Testis (tissue), 3 donors: ENCODE data around the gene SETD1A. TPM values are rescaled to one million over a fixed set of nuclear protein-coding genes. Genes with fewer than 3 reads are reported as not detected.
A peak's percentile ranks its signal among the peaks of the same experiment; 100 is the strongest.

Experiments used
- DNase-seq: peaks from one replicate; pipeline ENCODE4 v3.0.0-alpha.2; 2019
- H3K27ac ChIP-seq, 2 donors: fragments of 200-600 bp; sonication (generic); one replicate each; pipeline ENCODE4 v1.5.1; 2019
- H3K27me3 ChIP-seq: fragments of 200-600 bp; sonication (generic); one replicate; pipeline ENCODE4 v1.5.1; 2019
- H3K36me3 ChIP-seq: fragments of 200-600 bp; sonication (generic); one replicate; pipeline ENCODE4 v1.5.1; 2017; ENCODE audit warnings: low read depth; ENCODE audit errors: missing control alignments
- H3K4me1 ChIP-seq: fragments of 200-600 bp; sonication (generic); one replicate; pipeline ENCODE4 v1.5.1; 2019
- H3K4me3 ChIP-seq, 2 donors: fragments of 200-600 bp; sonication (generic); one replicate each; pipeline ENCODE4 v1.5.1; 2017 to 2019
- H3K9me3 ChIP-seq: fragments of 200-600 bp; sonication (generic); one replicate; pipeline ENCODE4 v1.5.1; 2017
- POLR2A ChIP-seq: fragments of 450-650 bp; IDR thresholded peaks from one replicate; pipeline ENCODE4 v1.6.1; 2017; ENCODE audit warnings: antibody characterized with exemption, mild to moderate bottlenecking, moderate library complexity
- WGBS, 2 donors: methylation state at CpG; one replicate each; pipeline ENCODE4 v1.1.5; 2018; 5-methylcytosine and 5-hydroxymethylcytosine counted together
- intact Hi-C: fragments of 100-400 bp; cut with DNase I; formaldehyde crosslinking; loops from one replicate; pipeline ENCODE4 v1.15.1; 2023; ENCODE audit warnings: low total_unique reads
- polyA plus RNA-seq: library from polyadenylated mRNA; stranded (reverse); fragments of 350-450 nt; fragmentation: Illumina TruSeq; extraction: RNeasy Lipid Tissue Mini Kit (QIAGEN cat#74804); gene quantifications from one replicate; pipeline ENCODE4 v1.2.3, GENCODE V29; 2014; ENCODE audit warnings: low read depth, low replicate concordance; ENCODE audit not compliant: insufficient read depth
- total RNA-seq, 2 donors: library from RNA; depleted of rRNA; stranded (reverse); fragments of >200 nt; gene quantifications; one replicate each; pipeline ENCODE4 v1.2.3, GENCODE V29; 2016
- TF ChIP-seq, protein P1 (sequence below), 3 experiments: fragments of 450-650 bp in 2 of 3; fragments of 200-600 bp in 1 of 3; sonication (generic) in 1 of 3; IDR thresholded peaks; one replicate each; pipeline ENCODE4 v1.5.1; 2016 to 2019; ENCODE audit warnings: antibody characterized with exemption in 3 of 3, mild to moderate bottlenecking in 2 of 3, moderate library complexity in 1 of 3

SETD1A gene
- total and polyA plus RNA-seq, 3 donors from 2014 or later: 41.4 to 45.8 (median 45.7) TPM

DNA sequence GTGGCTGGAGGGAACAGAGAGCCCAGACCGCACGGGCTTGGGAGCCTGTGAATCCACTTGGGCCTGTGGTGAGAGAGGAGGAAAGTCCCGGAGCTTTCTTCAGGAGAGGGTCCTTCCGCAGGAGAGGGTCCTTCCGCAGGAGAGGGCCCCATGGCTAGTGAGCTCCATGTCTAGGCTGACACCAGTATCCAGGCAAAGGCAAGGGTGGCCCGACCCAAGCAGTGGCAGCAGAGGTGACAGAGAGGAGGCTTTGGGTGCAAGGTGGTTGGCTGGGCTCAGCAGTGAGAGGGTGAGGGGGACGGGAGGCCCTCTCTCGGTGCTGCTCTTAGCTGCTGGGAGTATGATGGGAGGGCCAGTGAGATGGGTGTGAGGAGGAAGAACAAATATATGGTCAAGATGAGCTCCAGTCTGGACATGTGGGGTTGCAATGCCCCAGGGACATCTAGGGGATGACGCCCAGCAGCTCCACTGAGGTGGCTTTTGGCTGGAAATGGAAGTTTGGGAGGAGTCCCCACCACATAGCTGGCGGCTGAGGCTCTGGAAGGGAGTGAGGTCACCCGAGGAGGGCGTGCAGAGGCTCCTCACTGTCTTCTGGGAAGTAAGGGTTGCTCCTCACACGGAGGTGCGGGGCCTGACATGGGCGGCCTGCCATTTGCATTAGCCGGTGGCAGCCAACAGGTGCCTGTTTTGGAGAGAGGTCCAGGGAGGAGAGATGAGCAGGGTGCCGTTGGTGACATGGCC, 25.2 kb downstream of the SETD1A start:
- Histone ChIP-seq H3K9me3 (no peaks in the 10 kb centered on the region), H3K27me3 (no peaks in the 10 kb centered on the region), H3K4me1 (peaks cover 11% of the 10 kb centered on the region), H3K36me3 (no peaks in the 10 kb centered on the region), H3K4me3 (no peak overlapping the region), H3K27ac (no peak overlapping the region)
- DNase-seq: no peak
- intact Hi-C loops: loop anchor here (5.0 to 10.0 kb wide), 4 partner anchors 52 to 452 kb away; partner anchors contain the start of gene STX4
- TF ChIP-seq, protein P1, sequence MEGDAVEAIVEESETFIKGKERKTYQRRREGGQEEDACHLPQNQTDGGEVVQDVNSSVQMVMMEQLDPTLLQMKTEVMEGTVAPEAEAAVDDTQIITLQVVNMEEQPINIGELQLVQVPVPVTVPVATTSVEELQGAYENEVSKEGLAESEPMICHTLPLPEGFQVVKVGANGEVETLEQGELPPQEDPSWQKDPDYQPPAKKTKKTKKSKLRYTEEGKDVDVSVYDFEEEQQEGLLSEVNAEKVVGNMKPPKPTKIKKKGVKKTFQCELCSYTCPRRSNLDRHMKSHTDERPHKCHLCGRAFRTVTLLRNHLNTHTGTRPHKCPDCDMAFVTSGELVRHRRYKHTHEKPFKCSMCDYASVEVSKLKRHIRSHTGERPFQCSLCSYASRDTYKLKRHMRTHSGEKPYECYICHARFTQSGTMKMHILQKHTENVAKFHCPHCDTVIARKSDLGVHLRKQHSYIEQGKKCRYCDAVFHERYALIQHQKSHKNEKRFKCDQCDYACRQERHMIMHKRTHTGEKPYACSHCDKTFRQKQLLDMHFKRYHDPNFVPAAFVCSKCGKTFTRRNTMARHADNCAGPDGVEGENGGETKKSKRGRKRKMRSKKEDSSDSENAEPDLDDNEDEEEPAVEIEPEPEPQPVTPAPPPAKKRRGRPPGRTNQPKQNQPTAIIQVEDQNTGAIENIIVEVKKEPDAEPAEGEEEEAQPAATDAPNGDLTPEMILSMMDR (IDR thresholded peaks at IDR 0.05): no peak
- no peak for TF ChIP-seq POLR2A
- 66 to 81% methylated on average over 11 to 17 of the region's 17 CpGs for WGBS, 2 donors

- DNase-seq: no peak
- intact Hi-C loops: loop anchor here (5.0 to 10.0 kb wide), 4 partner anchors 51 to 451 kb away; partner anchors contain the start of gene STX4
- Histone ChIP-seq H3K27ac (no peak overlapping the region), H3K4me3 (no peak overlapping the region), H3K9me3 (no peaks in the 10 kb centered on the region), H3K27me3 (no peaks in the 10 kb centered on the region), H3K36me3 (no peaks in the 10 kb centered on the region), H3K4me1 (peaks cover 11% of the 10 kb centered on the region)
- TF ChIP-seq, protein P1 (IDR thresholded peaks at IDR 0.05): no peak
- TF ChIP-seq POLR2A: no peak
- 84 to 86% methylated on average over 12 to 25 of the region's 25 CpGs for WGBS, 2 donors
These were observed 25.8 kb downstream of the SETD1A start for GRCh38 chr16:30983289-30983889.

DNA sequence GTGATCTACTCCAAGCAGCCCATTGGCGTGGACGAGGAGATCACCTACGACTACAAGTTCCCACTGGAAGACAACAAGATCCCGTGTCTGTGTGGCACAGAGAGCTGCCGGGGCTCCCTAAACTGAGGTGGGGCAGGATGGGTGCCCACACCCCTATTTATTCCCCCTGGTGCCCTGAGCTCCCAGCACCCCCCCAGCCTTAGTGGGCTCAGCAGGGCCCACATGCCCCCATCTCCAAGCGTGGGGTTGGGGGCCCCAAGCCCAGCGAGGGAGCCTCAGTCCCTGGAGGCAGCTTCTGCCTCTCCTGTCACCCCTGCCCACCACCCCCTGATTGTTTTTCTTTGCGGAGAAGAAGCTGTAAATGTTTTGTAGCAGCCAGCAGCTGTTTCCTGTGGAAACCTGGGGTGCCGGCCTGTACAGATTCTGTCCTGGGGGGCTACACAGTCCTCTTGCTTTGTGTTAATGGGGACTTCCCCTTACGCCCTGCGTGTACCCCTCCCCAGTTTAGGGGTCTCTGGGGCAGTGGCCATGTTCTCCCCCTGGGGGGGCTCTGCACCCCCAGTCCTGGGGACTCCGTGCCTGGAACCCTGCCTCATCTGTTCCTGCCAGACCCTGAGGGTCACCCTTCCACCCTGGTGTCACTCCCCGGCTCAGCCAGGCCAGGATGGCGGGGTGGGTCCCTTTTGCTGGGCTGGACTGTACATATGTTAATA, 26.5 kb downstream of the SETD1A start:
- WGBS, 2 donors: 83 to 87% methylated on average over 12 to 14 of the region's 14 CpGs
- intact Hi-C loops: loop anchor here (5.0 to 10.0 kb wide), 4 partner anchors 51 to 451 kb away; partner anchors contain the start of gene STX4
- Histone ChIP-seq H3K36me3 (no peaks in the 10 kb centered on the region), H3K27me3 (no peaks in the 10 kb centered on the region), H3K27ac (no peak overlapping the region), H3K9me3 (no peaks in the 10 kb centered on the region), H3K4me3 (no peak overlapping the region), H3K4me1 (peaks cover 11% of the 10 kb centered on the region)
- DNase-seq: no peak
- TF ChIP-seq POLR2A: no peak
- TF ChIP-seq, protein P1 (IDR thresholded peaks at IDR 0.05): no peak

DNA sequence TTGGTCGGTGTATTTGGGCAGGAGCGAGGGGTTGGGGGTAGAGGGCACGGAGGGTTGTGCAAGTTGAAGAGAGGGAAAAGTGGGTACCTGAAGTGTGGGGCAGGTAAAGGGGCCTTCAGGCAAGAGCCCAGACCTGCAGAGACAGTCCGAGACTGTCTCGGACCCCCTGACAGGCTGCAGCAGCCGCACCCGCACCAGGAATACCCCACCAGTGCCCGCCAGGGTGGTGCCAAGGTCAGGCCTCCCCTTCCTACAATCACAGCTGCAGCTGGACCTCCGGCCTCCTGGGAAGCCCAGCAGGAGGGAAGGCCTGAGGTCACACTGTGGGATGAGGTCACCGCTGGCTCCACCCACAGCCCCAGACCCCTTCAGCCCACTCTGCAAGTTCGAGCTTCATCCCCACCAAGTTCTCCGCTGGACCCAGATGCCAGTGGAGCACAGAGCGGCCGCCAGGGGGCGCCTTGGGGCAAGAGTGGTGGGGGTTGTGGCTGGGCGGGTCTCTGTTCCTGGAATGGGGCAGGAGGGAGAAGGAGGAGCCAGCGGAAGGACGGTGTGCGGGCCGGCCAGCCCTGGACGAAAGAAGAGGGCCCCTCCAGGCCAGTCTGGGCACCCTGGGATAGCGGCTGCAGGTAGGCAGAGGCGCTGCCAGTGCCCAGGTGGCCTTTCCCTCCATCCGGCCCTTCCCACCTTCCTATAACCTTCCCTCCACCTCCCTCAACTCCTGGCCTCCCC, 27.3 kb downstream of the SETD1A start, which contains the start of gene HSD3B7:
Gene HSD3B7, plus strand, starts transcription at position 539 of the 732 bp plus-strand sequence. CDS start 452 bp downstream, outside the sequence.
- peak within 1 kb of the TSS in 1 of 2 donors; percentile 14 for H3K4me3 ChIP-seq
- WGBS, 2 donors: 39 to 52% methylated on average over 18 to 23 of the region's 24 CpGs
- no peaks in the 10 kb centered on the region for H3K36me3 ChIP-seq
- H3K9me3 ChIP-seq: no peaks in the 10 kb centered on the region
- H3K4me1 ChIP-seq: peaks cover 11% of the 10 kb centered on the region
- DNase-seq: peak; percentile 91
- H3K27me3 ChIP-seq: no peaks in the 10 kb centered on the region
- intact Hi-C loops: loop anchor here (5.0 to 10.0 kb wide), 4 partner anchors 50 to 450 kb away; partner anchors contain the start of gene STX4
- peak within 1 kb of the TSS in 1 of 2 donors; percentile 44 for H3K27ac ChIP-seq
- TF ChIP-seq, protein P1 (IDR thresholded peaks at IDR 0.05): peak; percentile 92 to 99 (median 94)
- TF ChIP-seq POLR2A: no peak
